K562 (cell line): ENCODE results near the gene ELP1. TPM values are rescaled to one million over a fixed set of nuclear protein-coding genes. Genes with fewer than 3 reads are reported as not detected.
A peak's percentile ranks its signal among the peaks of the same experiment; 100 is the strongest.

ENCODE experiments used
- ARID3A ChIP-seq: IDR thresholded peaks from 2 replicates; pipeline ENCODE4 v1.6.1; 2012; ENCODE audit warnings: low read depth, low read length, improper control_type of control experiment, borderline replicate concordance
- CREM ChIP-seq: IDR thresholded peaks from 2 replicates; pipeline ENCODE4 v1.6.1; 2014; ENCODE audit warnings: antibody characterized with exemption, low read depth
- CTBP1 ChIP-seq: fragments of 450-650 bp; IDR thresholded peaks from 2 replicates; pipeline ENCODE4 v1.6.1; 2016; ENCODE audit warnings: borderline replicate concordance
- ELK1 ChIP-seq: sonication (generic); formaldehyde crosslinking; IDR thresholded peaks from 2 replicates; pipeline ENCODE4 v1.8.1; 2022; ENCODE audit warnings: missing genetic modification reagents
- ETS2 ChIP-seq: IDR thresholded peaks from 2 replicates; pipeline ENCODE4 v1.6.1; 2016; ENCODE audit warnings: borderline replicate concordance, missing genetic modification characterization, mild to moderate bottlenecking, moderate library complexity, missing compliant biosample characterization; ENCODE audit not compliant: poor library complexity, severe bottlenecking
- ETV5 ChIP-seq: sonication (generic); formaldehyde crosslinking; IDR thresholded peaks from 2 replicates; pipeline ENCODE4 v1.4.0; 2020; ENCODE audit warnings: low read depth, mild to moderate bottlenecking, missing genetic modification reagents
- GTF2A2 ChIP-seq: IDR thresholded peaks from 2 replicates; pipeline ENCODE4 v1.6.1; 2016; ENCODE audit warnings: mild to moderate bottlenecking, missing genetic modification characterization, missing compliant biosample characterization
- HLTF ChIP-seq: fragments of 450-650 bp; IDR thresholded peaks from 2 replicates; pipeline ENCODE4 v1.6.1; 2016
- HMGN3 ChIP-seq: IDR thresholded peaks from 2 replicates; pipeline ENCODE4 v1.6.1; 2011; ENCODE audit warnings: borderline replicate concordance, low read depth, mild to moderate bottlenecking, mixed read lengths, low read length; ENCODE audit not compliant: insufficient read length; ENCODE audit errors: extremely low read depth
- HOXB6 ChIP-seq: fragments of 250-450 bp; sonication (Bioruptor Pico); IDR thresholded peaks from 2 replicates; pipeline ENCODE4 v1.5.1; 2022; ENCODE audit warnings: mild to moderate bottlenecking, borderline replicate concordance
- IRF1 ChIP-seq: sonication (generic); formaldehyde crosslinking; IDR thresholded peaks from 2 replicates; pipeline ENCODE4 v1.8.0; 2022; ENCODE audit warnings: missing genetic modification reagents, mild to moderate bottlenecking, borderline replicate concordance
- KHSRP ChIP-seq: fragments of 450-650 bp; IDR thresholded peaks from 2 replicates; pipeline ENCODE4 v1.6.1; 2017
- MYNN ChIP-seq, 2 experiments: sonication (generic); formaldehyde crosslinking in 1 of 2; IDR thresholded peaks; 2 replicates each; pipeline versions ENCODE4 v1.5.0 to v1.6.1; 2016 to 2020; ENCODE audit warnings: antibody characterized with exemption in 1 of 2, missing genetic modification reagents in 1 of 2
- NCOA6 ChIP-seq: fragments of 450-650 bp; IDR thresholded peaks from 2 replicates; pipeline ENCODE4 v1.6.1; 2017; ENCODE audit warnings: mild to moderate bottlenecking
- NFE2 ChIP-seq: IDR thresholded peaks from 2 replicates; pipeline ENCODE4 v1.6.1; 2014; ENCODE audit warnings: antibody characterized with exemption, low read depth
- NFIC ChIP-seq: fragments of 450-650 bp; IDR thresholded peaks from 2 replicates; pipeline ENCODE4 v1.6.1; 2017; ENCODE audit warnings: mild to moderate bottlenecking, inconsistent platforms
- RFX5 ChIP-seq: IDR thresholded peaks from 2 replicates; pipeline ENCODE4 v1.6.1; 2011; ENCODE audit warnings: low read depth, mild to moderate bottlenecking, improper control_type of control experiment, low read length
- SMARCE1 ChIP-seq: fragments of 450-650 bp; IDR thresholded peaks from 2 replicates; pipeline ENCODE4 v1.7.1; 2016; ENCODE audit warnings: mild to moderate bottlenecking
- TAL1 ChIP-seq: fragments of 450-650 bp; IDR thresholded peaks from 2 replicates; pipeline ENCODE4 v1.6.1; 2016; ENCODE audit warnings: mild to moderate bottlenecking
- TEAD1 ChIP-seq, 2 experiments: fragments of 450-650 bp in 1 of 2; sonication (generic) in 1 of 2; formaldehyde crosslinking; IDR thresholded peaks; 2 replicates each; pipeline versions ENCODE4 v1.4.0 to v1.8.0; 2020 to 2022; ENCODE audit warnings: mild to moderate bottlenecking in 2 of 2, missing genetic modification reagents in 1 of 2
- ZNF12 ChIP-seq: sonication (generic); formaldehyde crosslinking; IDR thresholded peaks from 2 replicates; pipeline ENCODE4 v1.4.0; 2020; ENCODE audit warnings: mild to moderate bottlenecking, missing genetic modification reagents
- ZNF639 ChIP-seq, 2 experiments: fragments of 200-800 bp in 1 of 2; sonication (Bioruptor generic) in 1 of 2; sonication (generic) in 1 of 2; formaldehyde crosslinking in 1 of 2; IDR thresholded peaks in 1 of 2; conservative IDR thresholded peaks in 1 of 2; 2 replicates each; pipeline versions ENCODE4 v1.5.0 to v1.6.1; 2016 to 2020; ENCODE audit warnings: missing compliant biosample characterization in 1 of 2, missing genetic modification characterization in 1 of 2, missing genetic modification reagents in 1 of 2
- polyA plus RNA-seq, 8 experiments: library from polyadenylated mRNA; depleted of rRNA in 4 of 8; stranded (reverse) in 5 of 8; unstranded in 3 of 8; fragments of >200 nt; fragmentation: Nextera tagmentation in 2 of 8; fragmentation: Illumina TruSeq in 1 of 8; extraction: Ambion mirVana in 2 of 8; extraction: Trizol in 1 of 8; gene quantifications; 2 replicates each; pipeline versions ENCODE4 v1.2.1 to v1.2.3, GENCODE V29; 2011 to 2014; ENCODE audit warnings: inconsistent platforms in 1 of 8, missing spikeins in 1 of 8
- total RNA-seq, 7 experiments: library from RNA; depleted of rRNA in 6 of 7; stranded (reverse); fragments of >200 nt in 6 of 7; fragmentation: Illumina TruSeq in 2 of 7; extraction: Trizol in 2 of 7; gene quantifications; 2 replicates each; pipeline versions ENCODE4 v1.2.1 to v1.2.3, GENCODE V29; 2011 to 2021; ENCODE audit warnings: low replicate concordance in 1 of 7
- TF ChIP-seq, protein P1 (sequence below): sonication (generic); formaldehyde crosslinking; IDR thresholded peaks from 2 replicates; pipeline ENCODE4 v1.5.0; 2020; ENCODE audit warnings: missing genetic modification reagents

The ELP1 gene
- total and polyA plus RNA-seq, 9 of the 15 experiments (the other 6 are each of a cell fraction or from before 2014, with no cell fraction given): 17.0 to 48.6 (median 39.7) TPM

DNA sequence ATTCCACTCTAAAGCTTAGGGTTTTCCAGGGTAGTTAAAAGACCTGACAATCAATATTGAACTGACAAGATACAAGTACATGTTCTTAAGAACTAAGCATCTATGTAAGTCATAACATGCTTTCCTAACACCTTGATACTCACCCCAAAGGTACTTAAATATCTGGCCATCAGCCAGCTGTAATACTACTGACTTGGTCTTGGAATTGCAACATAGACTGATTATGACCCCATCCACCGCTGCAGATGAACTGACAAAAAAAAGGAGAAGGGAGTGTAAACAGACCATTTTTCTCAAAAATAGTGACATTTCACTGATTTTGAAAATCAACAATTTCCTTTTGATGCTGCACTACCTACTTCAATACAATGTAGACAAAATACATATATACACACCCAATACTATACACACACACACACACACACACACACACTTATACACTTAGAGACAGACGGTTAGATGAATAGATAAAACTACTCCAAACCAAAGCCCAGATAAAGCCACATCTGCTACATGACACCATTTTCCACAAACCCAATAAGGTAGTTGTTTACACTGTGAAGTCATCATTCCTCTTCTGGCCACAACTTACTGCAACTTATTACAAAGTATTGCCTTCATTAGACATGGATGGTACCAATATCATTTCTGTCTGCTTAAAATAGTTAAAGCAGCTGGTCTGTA is 30.4 kb downstream of the ELP1 start (continued):
- TF ChIP-seq ARID3A (0 out of 2 replicates have a peak, but pooled peaks have one; percentile 39), KHSRP (no peak; the same call in 1 of the 2 replicates), HMGN3 (no peak), ETS2 (no peak), CREM (peak; percentile 66), NFIC (0 out of 2 replicates have a peak, but pooled peaks have one; percentile 14), ELK1 (CRISPR knock-in tag) (no peak), ZNF639 (CRISPR knock-in tag; conservative IDR thresholded peaks at IDR 0.05 in 1 of 2, IDR thresholded peaks at IDR 0.05 in 1 of 2) (peak in 1 of 2 experiments; percentile 60; a peak in 1 of 4 replicates), HOXB6 (CRISPR knock-in tag) (no peak), SMARCE1 (peak; percentile 96; the same call in 1 of the 2 replicates), IRF1 (CRISPR knock-in tag) (no peak), GTF2A2 (tag) (no peak), NCOA6 (no peak), TAL1 (peak; percentile 56; the same call in 1 of the 2 replicates), ETV5 (CRISPR knock-in tag) (no peak), HLTF (peak; percentile 41; the same call in 1 of the 2 replicates), ZNF12 (CRISPR knock-in tag) (no peak), TEAD1 (CRISPR knock-in tag; IDR thresholded peaks at IDR 0.05) (no peak), RFX5 (no peak), NFE2 (peak; percentile 32; the same call in 1 of the 2 replicates), MYNN (IDR thresholded peaks at IDR 0.05) (no peak), MYNN (CRISPR knock-in tag; IDR thresholded peaks at IDR 0.05) (no peak), CTBP1 (peak; percentile 56; the same call in 1 of the 2 replicates)
- TF ChIP-seq, protein P1, sequence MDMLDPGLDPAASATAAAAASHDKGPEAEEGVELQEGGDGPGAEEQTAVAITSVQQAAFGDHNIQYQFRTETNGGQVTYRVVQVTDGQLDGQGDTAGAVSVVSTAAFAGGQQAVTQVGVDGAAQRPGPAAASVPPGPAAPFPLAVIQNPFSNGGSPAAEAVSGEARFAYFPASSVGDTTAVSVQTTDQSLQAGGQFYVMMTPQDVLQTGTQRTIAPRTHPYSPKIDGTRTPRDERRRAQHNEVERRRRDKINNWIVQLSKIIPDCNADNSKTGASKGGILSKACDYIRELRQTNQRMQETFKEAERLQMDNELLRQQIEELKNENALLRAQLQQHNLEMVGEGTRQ (CRISPR knock-in tag): no peak
